Measurements from ENCODE around the gene RASL12.

RASL12 gene

DNA sequence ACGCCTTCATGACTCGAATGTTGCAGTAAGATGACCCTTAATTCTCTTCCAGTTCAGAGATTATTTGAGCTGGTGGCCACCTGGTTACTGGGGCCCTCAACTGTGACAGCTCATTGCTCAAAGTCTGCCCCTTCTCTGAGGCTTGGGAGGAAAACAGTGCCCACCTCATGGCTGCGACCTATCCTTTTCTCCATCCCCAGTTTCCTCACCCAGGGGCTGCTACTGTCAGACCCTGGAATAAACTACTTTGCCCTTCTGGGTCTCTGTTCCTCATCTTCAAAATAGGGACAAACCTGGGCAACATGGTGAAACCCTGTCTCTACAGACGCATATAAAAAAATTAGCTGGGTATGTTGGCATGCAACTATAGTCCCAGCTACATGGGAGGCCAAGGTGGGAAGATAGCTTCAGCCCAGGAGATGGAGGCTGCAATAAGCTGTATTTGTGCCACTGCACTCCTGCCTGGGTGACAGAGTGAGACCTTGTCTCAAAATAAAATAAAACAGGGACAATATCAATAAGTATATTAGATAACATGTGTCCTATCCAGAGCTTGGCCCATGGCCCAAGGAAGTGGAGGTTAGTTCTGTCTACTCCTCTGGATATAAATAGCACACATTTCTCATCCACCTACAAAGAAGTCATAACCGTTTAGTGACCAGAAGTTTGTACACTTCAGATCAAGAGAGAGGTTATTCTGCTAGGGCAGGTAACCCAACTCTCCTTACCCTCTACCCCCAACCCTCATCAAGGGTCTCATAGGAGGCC lies 2.2 kb upstream of the RASL12 start:
- DNase-seq (ENCODE audit: low read depth), result no peak

DNA sequence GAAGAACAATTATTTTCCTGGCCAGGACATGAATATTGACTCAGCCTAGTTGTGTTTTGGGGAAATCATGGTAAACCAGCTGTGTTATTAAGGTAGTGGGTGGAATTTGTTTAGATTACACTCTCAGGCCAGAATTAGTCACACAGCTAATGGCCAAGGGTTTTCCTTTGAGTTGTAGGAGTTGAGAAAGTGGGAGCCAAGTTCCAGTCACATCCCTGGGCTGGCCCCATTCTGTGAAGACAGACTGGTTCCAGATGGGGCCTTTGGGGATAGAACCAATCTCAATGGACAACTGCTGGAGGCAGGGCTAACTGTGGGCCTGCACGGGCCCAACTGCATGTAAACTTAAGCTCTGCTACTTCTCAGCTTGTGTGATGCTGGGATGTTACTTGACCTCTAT lies 1.4 kb upstream of the RASL12 start:
- DNase-seq (ENCODE audit: low read depth), result peak; percentile 66
- H3K9me3 ChIP-seq (ENCODE audit: control insufficient read depth, low read length), result no peaks in the 10 kb centered on the region
- H3K36me3 ChIP-seq (ENCODE audit: control insufficient read depth, insufficient read depth, low read length, severe bottlenecking), result no peaks in the 10 kb centered on the region
- H3K4me1 ChIP-seq (ENCODE audit: control insufficient read depth, insufficient read depth, low read length), result peaks cover 41% of the 10 kb centered on the region
- H3K27me3 ChIP-seq (replicated peaks; ENCODE audit: control insufficient read depth, insufficient read depth, low read length), result peaks cover 6% of the 10 kb centered on the region
- H3K9ac ChIP-seq (ENCODE audit: low read length), result no peak overlapping the region
- H3K4me3 ChIP-seq (ENCODE audit: low read length), result no peak overlapping the region

More for the DNA sequence above, 2.2 kb upstream of the RASL12 start:
- no peaks in the 10 kb centered on the region for H3K36me3 ChIP-seq (ENCODE audit: control insufficient read depth, insufficient read depth, low read length, severe bottlenecking)
- H3K27me3 ChIP-seq (replicated peaks; ENCODE audit: control insufficient read depth, insufficient read depth, low read length), result peaks cover 4% of the 10 kb centered on the region
- H3K4me1 ChIP-seq (ENCODE audit: control insufficient read depth, insufficient read depth, low read length), result peaks cover 41% of the 10 kb centered on the region
- H3K9me3 ChIP-seq (ENCODE audit: control insufficient read depth, low read length), result no peaks in the 10 kb centered on the region
- H3K9ac ChIP-seq (ENCODE audit: low read length), result no peak overlapping the region
- H3K4me3 ChIP-seq (ENCODE audit: low read length), result no peak overlapping the region

DNA sequence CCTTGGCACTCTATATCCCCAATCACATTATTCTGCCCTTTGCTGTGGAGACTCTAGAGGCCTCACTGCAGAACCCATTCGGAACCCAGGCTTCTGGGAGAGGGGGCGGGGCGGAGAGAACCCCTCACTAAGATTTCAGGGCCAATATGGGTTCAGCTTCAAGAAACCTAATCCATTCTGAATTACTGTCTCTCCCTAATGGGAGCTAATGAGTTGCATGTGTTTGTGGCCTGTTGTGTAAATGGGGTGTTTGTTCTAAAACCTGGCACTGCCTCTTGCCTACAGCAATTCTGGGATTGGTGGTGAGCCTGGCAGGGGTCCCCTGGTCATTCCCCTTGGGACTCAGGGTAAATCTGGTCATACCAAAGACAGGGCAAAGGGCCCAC lies 605 bp upstream of the RASL12 start:
- Histone ChIP-seq H3K4me1 (ENCODE audit: control insufficient read depth, insufficient read depth, low read length) (peaks cover 41% of the 10 kb centered on the region), H3K36me3 (ENCODE audit: control insufficient read depth, insufficient read depth, low read length, severe bottlenecking) (no peaks in the 10 kb centered on the region), H3K4me3 (ENCODE audit: low read length) (no peak overlapping the region), H3K27me3 (replicated peaks; ENCODE audit: control insufficient read depth, insufficient read depth, low read length) (peaks cover 13% of the 10 kb centered on the region), H3K9ac (ENCODE audit: low read length) (no peak overlapping the region), H3K9me3 (ENCODE audit: control insufficient read depth, low read length) (no peaks in the 10 kb centered on the region)
- DNase-seq (ENCODE audit: low read depth), result peak; percentile 30

DNA sequence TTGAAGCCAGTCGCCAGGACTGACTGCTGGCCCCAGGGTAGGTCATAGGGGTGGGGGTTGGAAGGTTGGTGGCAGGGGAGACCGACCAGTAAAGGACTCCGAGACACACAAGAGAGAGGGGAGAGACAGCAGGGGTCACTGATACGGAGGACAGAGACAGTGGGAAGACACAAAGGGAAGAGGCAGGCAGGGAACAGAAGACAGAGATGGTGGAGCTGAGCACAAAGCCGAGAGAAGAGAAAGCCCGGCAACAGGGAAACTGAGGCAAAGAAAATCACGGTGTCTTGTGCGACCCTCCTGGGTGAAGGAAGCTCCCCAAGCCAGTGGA lies 510 bp downstream of the RASL12 start:
- peaks cover 44% of the 10 kb centered on the region for H3K4me1 ChIP-seq (ENCODE audit: control insufficient read depth, insufficient read depth, low read length)
- no peak overlapping the region for H3K4me3 ChIP-seq (ENCODE audit: low read length)
- H3K9ac ChIP-seq (ENCODE audit: low read length), result no peak overlapping the region
- H3K36me3 ChIP-seq (ENCODE audit: control insufficient read depth, insufficient read depth, low read length, severe bottlenecking), result no peaks in the 10 kb centered on the region
- no peak for DNase-seq (ENCODE audit: low read depth)
- H3K27me3 ChIP-seq (replicated peaks; ENCODE audit: control insufficient read depth, insufficient read depth, low read length), result peaks cover 19% of the 10 kb centered on the region
- no peaks in the 10 kb centered on the region for H3K9me3 ChIP-seq (ENCODE audit: control insufficient read depth, low read length)

DNA sequence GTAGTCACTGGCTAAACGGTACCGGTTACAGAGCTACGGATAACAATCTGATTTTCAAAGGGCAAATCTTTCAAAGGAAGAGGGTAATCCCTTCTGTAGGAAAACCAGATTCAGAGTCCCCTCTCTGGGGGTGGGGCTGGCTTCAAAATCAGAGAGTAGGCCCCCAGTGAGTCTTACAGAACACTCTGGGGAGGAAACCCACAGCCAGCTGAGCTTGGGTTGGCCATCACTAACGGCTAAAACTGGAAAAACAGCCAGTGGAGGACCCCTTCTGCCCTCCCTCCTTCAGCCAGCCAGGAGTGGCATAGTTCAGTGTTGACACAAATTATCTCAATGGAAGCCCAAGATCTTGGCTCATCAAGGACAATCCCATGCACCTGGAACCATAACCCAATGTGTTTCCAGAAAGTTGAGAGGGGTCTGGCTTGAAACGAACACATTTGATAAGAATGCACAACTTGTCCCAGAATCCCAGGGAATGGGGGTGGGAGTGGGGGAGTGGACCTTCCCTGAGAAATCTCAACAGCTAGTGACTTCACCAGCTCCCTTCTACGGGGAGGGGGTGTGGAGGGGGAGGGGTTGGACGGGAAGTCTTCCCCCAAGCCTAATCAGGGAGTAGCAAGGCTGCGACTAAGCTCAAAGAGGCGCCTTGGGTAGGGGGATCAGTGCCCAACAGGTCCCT lies 1.0 kb downstream of the RASL12 start:
- Histone ChIP-seq H3K36me3 (ENCODE audit: control insufficient read depth, insufficient read depth, low read length, severe bottlenecking) (no peaks in the 10 kb centered on the region), H3K9me3 (ENCODE audit: control insufficient read depth, low read length) (no peaks in the 10 kb centered on the region), H3K27me3 (replicated peaks; ENCODE audit: control insufficient read depth, insufficient read depth, low read length) (peaks cover 19% of the 10 kb centered on the region), H3K4me3 (ENCODE audit: low read length) (no peak overlapping the region), H3K4me1 (ENCODE audit: control insufficient read depth, insufficient read depth, low read length) (peaks cover 41% of the 10 kb centered on the region), H3K9ac (ENCODE audit: low read length) (no peak overlapping the region)
- DNase-seq (ENCODE audit: low read depth), result no peak

DNA sequence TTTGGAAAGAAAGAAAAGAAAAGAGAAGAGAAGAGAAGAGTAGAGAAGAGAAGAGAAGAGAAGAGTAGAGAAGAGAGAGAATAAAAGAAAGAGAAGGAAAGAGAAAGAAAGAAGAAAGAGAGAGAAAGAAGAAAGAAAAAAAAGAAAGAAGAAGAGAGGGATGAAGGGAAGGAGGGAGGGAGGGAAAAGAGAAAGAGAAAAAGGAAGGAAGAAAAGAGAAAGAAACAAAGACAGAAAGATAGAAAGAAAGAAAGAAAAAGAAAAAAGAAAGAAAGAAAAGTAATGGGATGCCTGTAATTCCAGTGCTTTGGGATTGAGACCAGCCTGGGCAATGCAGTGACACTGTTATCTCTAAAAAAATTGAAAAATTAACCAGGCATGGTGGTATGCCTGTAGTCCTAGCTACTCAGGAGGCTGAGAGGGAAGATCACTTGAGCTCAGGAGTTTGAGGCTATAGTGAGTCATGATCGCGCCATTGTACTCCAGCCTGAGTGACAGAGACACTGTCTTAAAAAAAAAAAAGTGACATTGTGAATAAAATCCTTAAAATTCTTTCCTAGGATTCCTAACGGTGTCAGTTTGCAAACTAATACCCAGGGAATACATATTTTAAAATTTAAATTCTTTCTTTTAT lies 1.7 kb downstream of the RASL12 start:
- DNase-seq (ENCODE audit: low read depth), result no peak
- Histone ChIP-seq H3K4me1 (ENCODE audit: control insufficient read depth, insufficient read depth, low read length) (peaks cover 36% of the 10 kb centered on the region), H3K4me3 (ENCODE audit: low read length) (no peak overlapping the region), H3K9ac (ENCODE audit: low read length) (no peak overlapping the region), H3K9me3 (ENCODE audit: control insufficient read depth, low read length) (no peaks in the 10 kb centered on the region), H3K27me3 (replicated peaks; ENCODE audit: control insufficient read depth, insufficient read depth, low read length) (peaks cover 19% of the 10 kb centered on the region), H3K36me3 (ENCODE audit: control insufficient read depth, insufficient read depth, low read length, severe bottlenecking) (no peaks in the 10 kb centered on the region)

DNA sequence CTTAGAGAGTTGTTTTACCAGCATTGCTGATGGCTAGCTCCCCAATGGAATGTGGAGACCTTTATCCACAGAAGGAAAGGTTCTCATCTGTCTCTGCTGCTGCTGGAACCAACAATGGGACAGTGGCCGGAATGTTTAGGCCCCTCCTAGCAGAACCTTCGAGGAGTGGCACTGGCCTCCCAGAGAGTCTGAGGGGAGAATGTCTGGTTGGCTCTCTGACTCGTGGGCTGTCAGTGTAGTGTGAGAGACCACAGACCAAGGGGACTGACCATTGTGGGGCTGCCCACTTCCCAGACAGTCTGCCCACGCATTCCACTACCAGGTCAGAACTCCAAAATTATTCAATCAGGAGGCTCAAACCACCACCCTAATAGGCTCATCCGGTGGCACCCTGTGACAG lies 5.1 kb downstream of the RASL12 start:
- peaks cover 23% of the 10 kb centered on the region for H3K4me1 ChIP-seq (ENCODE audit: control insufficient read depth, insufficient read depth, low read length)
- H3K9ac ChIP-seq (ENCODE audit: low read length), result no peak overlapping the region
- H3K4me3 ChIP-seq (ENCODE audit: low read length), result no peak overlapping the region
- H3K27me3 ChIP-seq (replicated peaks; ENCODE audit: control insufficient read depth, insufficient read depth, low read length), result peaks cover 25% of the 10 kb centered on the region
- H3K36me3 ChIP-seq (ENCODE audit: control insufficient read depth, insufficient read depth, low read length, severe bottlenecking), result no peaks in the 10 kb centered on the region
- H3K9me3 ChIP-seq (ENCODE audit: control insufficient read depth, low read length), result peaks cover 4% of the 10 kb centered on the region
- no peak for DNase-seq (ENCODE audit: low read depth)

DNA sequence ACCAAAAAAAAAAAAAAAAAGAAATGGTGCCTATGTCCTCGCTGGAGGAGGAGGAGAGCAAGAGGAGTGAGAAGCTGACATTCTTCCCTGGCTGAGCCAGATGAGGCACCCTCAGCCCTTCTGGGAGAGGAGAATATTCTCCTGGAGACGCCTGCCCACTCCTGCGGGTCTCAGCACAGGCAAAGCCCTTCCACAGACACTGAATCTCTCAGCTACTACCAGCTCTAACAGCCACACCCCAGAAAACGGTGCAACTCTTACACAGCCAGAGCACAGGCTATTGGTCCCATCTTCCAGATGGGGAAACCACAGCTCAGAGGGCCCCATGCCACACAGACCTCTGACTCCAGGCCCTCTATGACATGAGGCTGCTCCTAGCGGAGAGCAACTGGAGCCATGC lies 5.7 kb downstream of the RASL12 start:
- Histone ChIP-seq H3K36me3 (ENCODE audit: control insufficient read depth, insufficient read depth, low read length, severe bottlenecking) (no peaks in the 10 kb centered on the region), H3K4me3 (ENCODE audit: low read length) (no peak overlapping the region)

DNA sequence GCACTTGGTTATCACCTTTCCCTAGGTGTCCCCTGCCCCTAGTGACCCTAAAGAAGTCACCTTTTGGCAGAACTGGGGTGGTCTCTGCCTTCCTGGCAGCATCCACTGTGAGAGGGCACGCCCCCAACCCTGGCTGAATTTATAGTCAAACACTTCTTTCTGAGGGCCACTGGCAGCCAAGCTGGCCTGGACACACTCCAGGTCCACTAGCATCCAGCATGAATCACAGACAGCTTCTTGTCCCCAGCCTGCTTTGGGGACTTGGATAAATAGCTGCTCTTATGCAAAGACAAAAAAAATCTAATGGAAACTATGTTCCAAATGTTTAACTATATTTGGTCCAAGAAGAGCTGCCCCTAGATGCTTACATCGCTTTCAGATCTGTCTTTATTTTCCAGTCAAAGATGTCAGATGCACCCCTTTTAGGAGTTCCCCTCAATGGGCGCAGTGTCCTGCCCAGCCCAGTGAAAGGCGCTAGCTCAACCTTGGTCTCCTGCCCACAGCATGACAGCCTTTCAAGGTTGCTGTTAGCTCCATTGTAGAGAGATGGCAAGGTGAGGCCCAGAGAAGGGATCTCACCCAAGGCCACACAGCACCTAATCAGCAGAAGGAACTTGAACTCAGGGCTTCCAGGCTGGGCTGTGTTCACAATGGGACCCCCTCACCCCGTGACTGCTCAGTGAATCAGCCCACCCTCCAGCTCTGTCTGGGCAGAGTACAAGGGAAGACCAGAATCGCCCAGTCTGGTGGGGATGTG lies 7.0 kb downstream of the RASL12 start:
- peaks cover 13% of the 10 kb centered on the region for H3K4me1 ChIP-seq (ENCODE audit: control insufficient read depth, insufficient read depth, low read length)
- H3K36me3 ChIP-seq (ENCODE audit: control insufficient read depth, insufficient read depth, low read length, severe bottlenecking), result no peaks in the 10 kb centered on the region
- H3K9ac ChIP-seq (ENCODE audit: low read length), result no peak overlapping the region
- H3K4me3 ChIP-seq (ENCODE audit: low read length), result no peak overlapping the region
- DNase-seq (ENCODE audit: low read depth), result no peak
- peaks cover 26% of the 10 kb centered on the region for H3K27me3 ChIP-seq (replicated peaks; ENCODE audit: control insufficient read depth, insufficient read depth, low read length)
- H3K9me3 ChIP-seq (ENCODE audit: control insufficient read depth, low read length), result peaks cover 4% of the 10 kb centered on the region

More for the DNA sequence above, 5.7 kb downstream of the RASL12 start:
- Histone ChIP-seq H3K4me1 (ENCODE audit: control insufficient read depth, insufficient read depth, low read length) (peaks cover 23% of the 10 kb centered on the region), H3K27me3 (replicated peaks; ENCODE audit: control insufficient read depth, insufficient read depth, low read length) (peaks cover 21% of the 10 kb centered on the region), H3K9me3 (ENCODE audit: control insufficient read depth, low read length) (peaks cover 4% of the 10 kb centered on the region), H3K9ac (ENCODE audit: low read length) (no peak overlapping the region)
- DNase-seq (ENCODE audit: low read depth), result no peak

DNA sequence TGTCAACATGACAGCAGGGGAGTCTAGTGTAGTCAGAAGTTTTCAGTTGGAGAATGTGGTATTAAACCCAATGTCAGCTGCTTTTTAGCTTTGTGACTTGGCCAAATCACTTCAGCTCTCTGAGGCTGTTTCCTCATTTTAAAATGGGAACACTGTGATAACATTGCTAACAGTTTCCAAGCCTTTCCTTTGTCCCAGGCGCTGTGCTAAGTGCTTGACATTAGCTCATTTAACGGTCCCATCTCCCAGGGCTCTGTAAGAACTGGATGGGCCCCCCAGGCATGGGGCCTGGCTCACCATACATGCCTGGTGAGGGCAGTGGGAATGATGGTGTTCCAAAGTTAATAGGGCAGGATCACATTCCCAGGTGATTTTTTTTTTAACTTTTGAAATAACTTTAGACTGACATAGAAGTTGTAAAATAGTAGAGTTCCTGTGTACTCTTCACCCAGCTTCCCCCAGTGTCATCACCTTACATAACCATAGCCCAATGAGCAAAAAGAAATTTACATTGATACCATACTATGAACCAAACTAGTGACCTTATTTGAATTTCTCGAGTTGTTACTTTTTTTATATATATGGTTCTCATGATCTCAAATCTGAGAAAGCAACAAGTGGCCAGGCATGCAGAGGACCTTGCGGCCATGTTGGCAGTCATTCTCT lies 7.7 kb downstream of the RASL12 start:
- Histone ChIP-seq H3K9ac (ENCODE audit: low read length) (no peak overlapping the region), H3K4me1 (ENCODE audit: control insufficient read depth, insufficient read depth, low read length) (peaks cover 19% of the 10 kb centered on the region), H3K36me3 (ENCODE audit: control insufficient read depth, insufficient read depth, low read length, severe bottlenecking) (no peaks in the 10 kb centered on the region), H3K4me3 (ENCODE audit: low read length) (no peak overlapping the region), H3K9me3 (ENCODE audit: control insufficient read depth, low read length) (peaks cover 4% of the 10 kb centered on the region), H3K27me3 (replicated peaks; ENCODE audit: control insufficient read depth, insufficient read depth, low read length) (peaks cover 26% of the 10 kb centered on the region)
- no peak for DNase-seq (ENCODE audit: low read depth)

All from adipocyte (in vitro differentiated cells).